ENCODE data around the gene DNAJB6.
"Not testable (repeated sequence)": the region's sequence is repeated elsewhere in the genome, so short reads cannot be mapped to it uniquely, and the experiment has no call there.

Gene DNAJB6

GRCh38 chr7:157309988-157310668 lies 26.7 kb upstream of the DNAJB6 start:
- no peak for TF ChIP-seq ZNF274 (IDR thresholded peaks at IDR 0.05; ENCODE audit: low read depth, low read length)
- no peak overlapping the region for H3K4me3 ChIP-seq (ENCODE audit: low read length)

- no peak for TF ChIP-seq ZNF274 (IDR thresholded peaks at IDR 0.05; ENCODE audit: low read depth, low read length)
- no peak overlapping the region for H3K4me3 ChIP-seq (ENCODE audit: low read length)
Measured at GRCh38 chr7:157310676-157311185, 26.1 kb upstream of the DNAJB6 start.

GRCh38 chr7:157312941-157313340 lies 23.9 kb upstream of the DNAJB6 start:
- H3K4me3 ChIP-seq (ENCODE audit: low read length), result no peak overlapping the region

GRCh38 chr7:157313645-157314044 lies 23.2 kb upstream of the DNAJB6 start:
- no peak overlapping the region for H3K4me3 ChIP-seq (ENCODE audit: low read length)
- no peak for TF ChIP-seq ZNF274 (IDR thresholded peaks at IDR 0.05; ENCODE audit: low read depth, low read length)

More at GRCh38 chr7:157312941-157313340, 23.9 kb upstream of the DNAJB6 start:
- TF ChIP-seq ZNF274 (IDR thresholded peaks at IDR 0.05; ENCODE audit: low read depth, low read length), result no peak

GRCh38 chr7:157318015-157318706 lies 18.6 kb upstream of the DNAJB6 start:
- TF ChIP-seq ZNF274 (IDR thresholded peaks at IDR 0.05; ENCODE audit: low read depth, low read length), result no peak
- H3K4me3 ChIP-seq (ENCODE audit: low read length), result no peak overlapping the region

- TF ChIP-seq ZNF274 (IDR thresholded peaks at IDR 0.05; ENCODE audit: low read depth, low read length), result no peak
- no peak overlapping the region for H3K4me3 ChIP-seq (ENCODE audit: low read length)
Measured at GRCh38 chr7:157320608-157320980, 16.2 kb upstream of the DNAJB6 start.

- no peak for TF ChIP-seq ZNF274 (IDR thresholded peaks at IDR 0.05; ENCODE audit: low read depth, low read length)
- no peak overlapping the region for H3K4me3 ChIP-seq (ENCODE audit: low read length)
Measured at GRCh38 chr7:157323401-157323800, 13.4 kb upstream of the DNAJB6 start.

- TF ChIP-seq ZNF274 (IDR thresholded peaks at IDR 0.05; ENCODE audit: low read depth, low read length), result no peak
- no peak overlapping the region for H3K4me3 ChIP-seq (ENCODE audit: low read length)
Measured at GRCh38 chr7:157329447-157329846, 7.4 kb upstream of the DNAJB6 start.

GRCh38 chr7:157330567-157330966 lies 6.2 kb upstream of the DNAJB6 start:
- not testable (repeated sequence) for H3K4me3 ChIP-seq (ENCODE audit: low read length)

GRCh38 chr7:157331049-157331448 lies 5.8 kb upstream of the DNAJB6 start:
- not testable (repeated sequence) for H3K4me3 ChIP-seq (ENCODE audit: low read length)

GRCh38 chr7:157335236-157335635 lies 1.6 kb upstream of the DNAJB6 start:
- TF ChIP-seq ZNF274 (IDR thresholded peaks at IDR 0.05; ENCODE audit: low read depth, low read length), result no peak
- H3K4me3 ChIP-seq (ENCODE audit: low read length), result no peak overlapping the region

- H3K4me3 ChIP-seq (ENCODE audit: low read length), result peak overlapping the region; percentile 63; the same call in 1 of the 2 replicates
- no peak for TF ChIP-seq ZNF274 (IDR thresholded peaks at IDR 0.05; ENCODE audit: low read depth, low read length)
Measured at GRCh38 chr7:157335991-157336382, 817 bp upstream of the DNAJB6 start.

GRCh38 chr7:157337316-157338149 lies 729 bp downstream of the DNAJB6 start:
- H3K4me3 ChIP-seq (ENCODE audit: low read length), result peak overlapping the region; percentile 79
- no peak for TF ChIP-seq ZNF274 (IDR thresholded peaks at IDR 0.05; ENCODE audit: low read depth, low read length)

- no peak for TF ChIP-seq ZNF274 (IDR thresholded peaks at IDR 0.05; ENCODE audit: low read depth, low read length)
- H3K4me3 ChIP-seq (ENCODE audit: low read length), result no peak overlapping the region
Measured at GRCh38 chr7:157339777-157340677, 3.2 kb downstream of the DNAJB6 start.
